Measurements from ENCODE around the gene FARP1. TPM values are rescaled to one million over a fixed set of nuclear protein-coding genes. Genes with fewer than 3 reads are reported as not detected.

FARP1 gene
- total and polyA plus RNA-seq, 2 of the 8 experiments (the other 6 are each of a cell fraction or from before 2014, with no cell fraction given) = 24.7 to 104 TPM

DNA sequence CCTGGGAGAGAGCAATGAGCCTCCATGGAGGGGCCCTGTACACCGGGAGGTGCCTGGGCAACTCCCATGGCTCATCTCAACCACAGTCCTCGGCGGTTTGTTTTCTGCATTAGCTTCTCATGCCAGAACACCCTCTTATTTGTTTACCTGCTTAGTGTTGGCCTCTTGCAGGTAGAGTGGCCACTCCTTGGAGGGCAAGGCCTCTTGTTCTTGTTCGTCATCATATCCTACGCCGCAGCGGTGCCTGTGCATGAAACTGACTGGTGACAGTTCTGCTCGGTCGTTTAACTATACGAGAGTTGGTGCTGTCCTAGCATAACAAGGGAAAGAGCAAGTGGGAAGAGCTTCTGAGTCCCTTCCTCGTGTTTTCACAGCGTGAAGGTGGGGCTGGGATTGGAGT lies 74.7 kb downstream of the FARP1 start:
- Histone ChIP-seq H2BK12ac (ENCODE audit: low read depth, low read length) (0 out of 2 replicates have a peak overlapping the region, but pooled peaks have one; percentile 5), H4K20me1 (replicated peaks in 1 of 2; ENCODE audit: control insufficient read depth in 1 of 2, insufficient read depth in 2 of 2, low read length in 2 of 2) (peaks cover 0 to 2% of the 10 kb centered on the region in 2 experiments), H3K14ac (ENCODE audit: insufficient read length) (no peak overlapping the region), H3K23ac (ENCODE audit: insufficient read length) (no peak overlapping the region), H3K4me3 (ENCODE audit: extremely low read depth in 1 of 4, insufficient read depth in 2 of 4, low read depth in 3 of 4, low read length in 4 of 4) (no peak overlapping the region), H3K9me3 (ENCODE audit: insufficient read depth in 2 of 2, low read depth in 1 of 2, low read length in 1 of 2) (no peaks in the 10 kb centered on the region), H3K56ac (replicated peaks; ENCODE audit: insufficient read length, low read depth, low read length) (no peak overlapping the region), H3K36me3 (ENCODE audit: control insufficient read depth in 2 of 4, insufficient read depth in 4 of 4, low read length in 3 of 4) (peaks cover 0 to 17% (median 9%) of the 10 kb centered on the region in 4 experiments; a peak in 3 of 8 replicates), H2BK20ac (ENCODE audit: low read length) (no peak overlapping the region), H3K27ac (ENCODE audit: low read depth, low read length) (no peak overlapping the region), H4K8ac (ENCODE audit: extremely low read depth, insufficient read depth, low read length) (no peak overlapping the region), H2AK5ac (ENCODE audit: low read depth, low read length) (0 out of 2 replicates have a peak overlapping the region, but pooled peaks have one; percentile 32), H3K27me3 (replicated peaks in 1 of 4; ENCODE audit: control insufficient read depth in 3 of 4, extremely low read depth in 1 of 4, insufficient read depth in 3 of 4, low read length in 3 of 4) (no peaks in the 10 kb centered on the region), H3K23me2 (ENCODE audit: low read depth, low read length) (no peaks in the 10 kb centered on the region), H2BK15ac (ENCODE audit: low read length) (no peak overlapping the region), H3K9ac (replicated peaks in 1 of 4; ENCODE audit: extremely low read depth in 1 of 4, low read depth in 3 of 4, low read length in 3 of 4) (no peak overlapping the region), H3K79me1 (ENCODE audit: low read depth, low read length) (peaks cover 2% of the 10 kb centered on the region; the same call in 1 of the 2 replicates), H2BK5ac (ENCODE audit: low read depth, low read length) (peak overlapping the region; percentile 68), H3K18ac (ENCODE audit: extremely low read depth, low read length) (no peak overlapping the region), H4K5ac (ENCODE audit: insufficient read length, low read depth, low read length) (no peak overlapping the region), H3K4me2 (ENCODE audit: insufficient read depth in 1 of 2, low read depth in 2 of 2, low read length in 2 of 2) (no peak overlapping the region), H2AFZ (ENCODE audit: low read length) (no peak overlapping the region), H2BK120ac (replicated peaks; ENCODE audit: low read depth, low read length) (no peak overlapping the region), H3K79me2 (ENCODE audit: control insufficient read depth in 1 of 2, insufficient read depth in 2 of 2, low read length in 2 of 2) (peaks cover 3 to 27% of the 10 kb centered on the region in 2 experiments), H4K91ac (replicated peaks; ENCODE audit: insufficient read length, low read length) (no peak overlapping the region), H3K4ac (replicated peaks; ENCODE audit: insufficient read length, low read depth, low read length) (no peak overlapping the region), H3K4me1 (replicated peaks in 1 of 4; ENCODE audit: control insufficient read depth in 3 of 4, insufficient read depth in 4 of 4, low read length in 3 of 4) (peaks cover 0 to 9% (median 0%) of the 10 kb centered on the region in 4 experiments; a peak in 2 of 7 replicates)
- ChIA-PET POLR2A (ENCODE audit: partially characterized antibody) (interaction anchor here (0.8 kb wide), 1 partner anchor 9 kb away, joined by 4 read pairs; no protein-coding TSS in a partner anchor), CTCF (ENCODE audit: partially characterized antibody) (interaction anchor here (0.6 kb wide), 1 partner anchor 128 kb away, joined by 3 read pairs; no protein-coding TSS in a partner anchor)
- WGBS, 2 experiments (ENCODE audit: extremely low coverage in 1 of 2, insufficient coverage in 1 of 2, insufficient read length in 1 of 2, insufficient replicate concordance in 2 of 2, low coverage in 1 of 2, low lambda C conversion rate in 2 of 2, missing lambda C conversion rate in 1 of 2) = 86% methylated on average over 12 of the region's 12 CpGs; no CpG with 5 or more reads in 1 of the 2 experiments
- no peak for DNase-seq (ENCODE audit: low read depth in 1 of 2, low spot score in 2 of 2)
- FAIRE-seq = no peak
- TF ChIP-seq HDAC6 (IDR thresholded peaks at IDR 0.05; ENCODE audit: low read depth, low read length) (no peak), POLR2AphosphoS5 (IDR thresholded peaks at IDR 0.05; ENCODE audit: low read depth, low read length) (no peak), HDAC2 (IDR thresholded peaks at IDR 0.05; ENCODE audit: borderline replicate concordance in 1 of 2, low read depth in 2 of 2, low read length in 2 of 2) (no peak), CBX5 (IDR thresholded peaks at IDR 0.05; ENCODE audit: low read depth, low read length) (no peak)

Data from H1 (cell line).